OCI-LY3 (cell line): Measurements from ENCODE around the gene C6orf163.

ENCODE experiments used
- CTCF ChIP-seq: fragments of 200-600, 300-600 bp; sonication (generic); IDR thresholded peaks from 2 replicates; pipeline ENCODE4 v1.5.1; 2014; ENCODE audit warnings: antibody characterized with exemption, low read length, low read depth
- EZH2phosphoT487 ChIP-seq: fragments of 200-600 bp; shearing (Covaris generic); IDR thresholded peaks from 2 replicates; pipeline ENCODE4 v1.6.1; 2018; ENCODE audit warnings: antibody characterized with exemption, mixed run types, low read depth

DNA sequence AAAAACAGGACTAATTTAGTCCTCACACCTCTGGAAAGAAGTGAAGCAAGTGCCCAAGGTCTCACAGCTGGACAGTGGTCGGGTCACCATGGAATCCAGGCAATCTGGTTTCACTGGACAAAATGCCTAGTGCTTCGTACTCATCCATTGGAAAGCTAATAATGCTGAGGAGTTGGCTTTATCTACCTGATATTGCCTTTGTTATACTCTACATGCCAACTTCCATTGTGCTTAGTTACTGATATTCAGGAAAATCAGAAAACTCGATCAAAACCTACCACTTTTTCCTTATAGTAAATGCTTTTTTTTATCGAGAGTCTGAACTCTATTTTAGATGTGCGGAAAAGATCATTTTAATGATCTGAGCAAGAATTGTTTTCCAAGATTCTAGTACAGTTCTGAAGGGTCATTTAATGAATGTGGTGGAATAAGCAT is 64.1 kb downstream of the C6orf163 start:
- no peak for TF ChIP-seq CTCF
- no peak for TF ChIP-seq EZH2phosphoT487
